Stromal cell of bone marrow (primary cell): ENCODE results near the gene AP5Z1.
A peak's percentile ranks its signal among the peaks of the same experiment; 100 is the strongest.

Experiments used
- DNase-seq: peaks from one replicate; pipeline ENCODE4 v3.0.0-alpha.2; 2012; ENCODE audit warnings: low read depth

AP5Z1 gene

GRCh38 chr7:4766666-4767519 is 8.5 kb upstream of the AP5Z1 start:
- DNase-seq: no peak

DNA sequence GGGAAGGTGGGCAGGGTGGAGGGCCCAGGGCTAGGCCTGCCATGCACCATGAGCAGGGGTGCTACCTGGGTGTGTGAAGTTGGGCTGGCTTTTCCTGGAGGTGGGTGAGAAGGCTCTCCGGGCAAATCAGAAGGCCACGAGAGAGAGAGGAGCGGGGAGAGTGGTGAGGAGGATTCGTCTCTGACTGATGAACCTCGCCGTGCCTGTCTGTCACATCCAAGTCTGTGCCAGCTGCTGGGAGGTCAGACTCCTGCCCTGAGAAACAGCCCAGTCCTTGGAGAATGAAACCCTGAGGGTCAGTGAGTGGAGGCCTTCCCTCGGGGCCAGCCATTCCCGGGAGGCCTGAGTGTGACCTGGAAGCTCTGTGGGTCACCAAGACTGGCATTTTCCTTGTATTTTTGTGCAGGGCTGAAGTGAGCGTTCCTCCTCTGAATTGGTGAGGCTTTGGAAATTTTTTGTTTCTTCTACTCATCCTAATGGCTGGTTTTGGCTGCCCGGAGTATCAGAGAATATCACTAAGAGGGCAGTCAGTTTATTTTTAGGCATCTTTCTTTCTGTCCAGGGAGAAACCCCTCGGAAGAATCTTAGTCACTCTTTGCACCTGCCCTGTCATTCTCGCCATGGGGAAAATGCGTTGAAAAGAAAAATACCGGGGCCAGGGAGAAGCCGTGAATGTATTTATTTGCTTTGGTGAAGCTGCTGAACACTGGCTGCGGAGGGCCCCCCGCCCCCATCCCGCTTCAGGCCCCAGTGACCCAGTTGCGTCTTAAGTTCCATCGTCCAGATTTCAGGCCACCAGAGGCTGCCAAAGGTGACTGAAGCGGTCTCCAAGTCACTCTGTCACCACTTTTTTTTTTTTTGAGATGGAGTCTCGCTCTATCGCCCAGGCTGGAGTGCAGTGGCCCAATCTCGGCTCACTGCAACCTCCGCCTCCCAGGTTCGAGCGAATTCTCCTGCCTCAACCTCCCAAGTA is 6.5 kb upstream of the AP5Z1 start:
- no peak for DNase-seq

DNA sequence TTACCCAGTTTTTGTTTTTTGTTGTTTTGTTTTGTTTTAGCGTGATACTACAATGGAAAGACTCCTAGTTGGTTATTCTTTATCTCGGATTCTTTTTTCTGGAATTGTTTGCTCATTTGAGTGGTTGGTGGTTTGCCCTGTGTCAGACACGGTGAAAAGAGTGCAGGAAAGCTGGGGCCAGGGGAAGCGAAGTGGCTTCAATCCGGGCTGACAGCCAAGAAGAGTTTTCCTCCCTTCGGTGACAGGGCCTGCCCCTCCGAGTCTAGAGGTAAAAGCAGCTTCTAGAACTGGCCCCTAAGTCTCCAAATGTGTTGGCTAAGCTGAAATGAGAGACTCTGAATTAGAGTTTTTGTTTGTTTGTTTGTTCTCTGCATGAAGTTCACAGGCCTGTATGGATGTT is 5.7 kb upstream of the AP5Z1 start:
- DNase-seq: no peak

DNA sequence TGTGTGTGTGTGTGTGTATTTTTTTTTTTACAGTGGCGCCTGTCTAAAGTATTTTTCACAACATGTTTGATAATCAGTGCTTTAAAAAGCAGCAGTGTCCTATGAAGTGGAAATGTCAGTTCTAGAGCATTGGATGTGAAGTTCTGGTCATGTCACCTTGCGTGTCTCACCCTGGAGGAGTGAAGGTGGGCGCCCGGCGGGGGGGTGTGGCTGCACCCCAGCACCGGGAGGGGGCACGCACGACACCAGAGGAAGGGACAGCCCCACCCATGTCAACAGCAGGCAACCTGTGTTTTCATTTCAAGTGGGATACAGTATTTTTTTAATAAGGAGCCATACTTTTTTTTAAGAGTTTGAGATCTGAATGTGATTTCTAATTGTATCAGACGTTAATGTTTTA is 4.5 kb upstream of the AP5Z1 start:
- no peak for DNase-seq

DNA sequence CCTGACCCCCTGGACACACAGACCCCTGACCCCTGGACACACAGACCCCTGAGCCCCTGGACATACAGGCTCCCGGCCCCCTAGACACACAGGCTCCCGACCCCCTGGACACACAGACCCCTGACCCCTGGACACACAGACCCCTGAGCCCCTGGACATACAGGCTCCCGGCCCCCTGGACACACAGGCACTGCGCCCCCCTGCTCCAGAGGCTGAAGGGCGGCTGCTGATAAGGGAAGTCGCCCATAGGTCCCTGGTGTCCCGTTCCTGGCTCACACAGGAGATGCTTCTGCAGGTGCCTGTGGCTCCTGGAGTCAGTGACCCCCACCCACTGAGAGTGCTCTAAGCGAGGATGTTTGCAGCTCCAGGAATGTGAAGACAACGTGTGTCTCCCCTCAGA is 3.7 kb upstream of the AP5Z1 start:
- no peak for DNase-seq

DNA sequence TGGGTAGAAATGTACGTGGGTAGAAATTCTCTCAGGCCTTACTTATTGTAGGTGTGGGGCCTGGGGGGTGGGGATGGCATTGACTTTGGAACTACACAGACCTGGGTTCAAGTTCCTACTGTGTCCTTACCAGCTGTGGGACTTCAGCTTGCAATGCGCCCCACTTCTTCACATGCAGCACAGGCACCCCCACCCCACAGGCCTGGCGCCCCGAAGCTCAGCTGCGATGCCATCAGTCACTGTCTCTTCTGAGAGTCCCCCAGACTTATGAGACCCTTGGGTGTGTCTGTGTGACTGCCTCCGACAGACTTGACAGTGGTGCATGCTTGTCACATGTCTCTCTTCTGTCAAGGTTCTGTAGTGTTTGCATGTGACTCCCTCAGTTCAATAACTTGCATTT is 3.1 kb upstream of the AP5Z1 start:
- DNase-seq: no peak

DNA sequence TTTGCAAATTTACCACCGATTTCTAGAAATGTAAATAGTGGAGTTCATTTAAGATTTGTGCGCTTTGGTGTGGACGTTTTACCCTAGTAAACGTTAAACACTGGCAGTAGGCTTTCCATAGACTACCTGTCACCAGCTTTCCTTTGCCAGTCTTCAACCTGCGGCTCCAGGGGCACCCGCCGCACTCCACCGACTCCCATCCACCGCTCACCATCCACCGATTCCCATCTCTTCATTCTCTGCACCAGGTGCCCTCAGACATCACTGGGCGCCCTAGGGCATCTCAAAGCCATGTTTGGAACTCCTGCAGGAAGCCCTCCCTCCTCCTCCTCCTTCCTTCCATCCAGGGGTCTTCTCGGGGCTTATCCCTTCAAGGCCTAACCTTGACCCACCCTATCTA is 1.4 kb upstream of the AP5Z1 start:
- DNase-seq: no peak

DNA sequence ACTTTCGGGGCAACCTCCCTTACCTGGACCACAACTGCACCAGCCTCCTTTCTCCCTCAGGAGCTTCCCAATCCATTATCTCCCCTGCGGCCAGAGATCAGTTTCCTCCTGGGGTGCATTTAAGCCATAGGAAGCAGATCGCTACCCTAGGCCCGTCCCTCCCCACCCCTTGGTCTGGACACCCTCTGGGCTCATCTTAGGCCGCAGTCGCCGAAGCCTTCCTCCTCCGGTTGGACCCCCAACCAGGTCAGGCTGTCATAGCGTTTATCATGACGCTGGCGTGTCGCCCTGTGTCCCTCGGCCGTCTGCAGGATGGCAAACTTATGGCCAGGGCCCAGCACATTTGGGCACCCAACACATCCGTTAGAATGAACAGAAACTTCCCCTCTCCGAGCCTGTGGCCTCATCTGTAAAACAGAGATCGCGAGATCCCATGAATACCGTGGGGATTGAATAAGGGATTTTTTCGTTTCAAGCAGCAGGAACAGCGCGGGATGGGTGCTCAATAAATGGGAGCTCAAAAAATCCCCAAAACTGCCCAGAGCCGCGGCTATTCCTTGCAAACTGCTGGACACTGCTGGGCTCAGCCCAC is 669 bp upstream of the AP5Z1 start:
- peak; percentile 60 for DNase-seq

- DNase-seq: peak; percentile 26
Measured at GRCh38 chr7:4775848-4776623, 613 bp downstream of the AP5Z1 start.

GRCh38 chr7:4779118-4779517 is 3.7 kb downstream of the AP5Z1 start:
- no peak for DNase-seq

- DNase-seq: no peak
Measured at GRCh38 chr7:4781366-4782069, 6.1 kb downstream of the AP5Z1 start.

- no peak for DNase-seq
Measured at GRCh38 chr7:4782333-4783291, 7.2 kb downstream of the AP5Z1 start.

GRCh38 chr7:4783292-4783652 is 7.8 kb downstream of the AP5Z1 start:
- DNase-seq: no peak

GRCh38 chr7:4783762-4784351 is 8.4 kb downstream of the AP5Z1 start:
- DNase-seq: no peak

DNA sequence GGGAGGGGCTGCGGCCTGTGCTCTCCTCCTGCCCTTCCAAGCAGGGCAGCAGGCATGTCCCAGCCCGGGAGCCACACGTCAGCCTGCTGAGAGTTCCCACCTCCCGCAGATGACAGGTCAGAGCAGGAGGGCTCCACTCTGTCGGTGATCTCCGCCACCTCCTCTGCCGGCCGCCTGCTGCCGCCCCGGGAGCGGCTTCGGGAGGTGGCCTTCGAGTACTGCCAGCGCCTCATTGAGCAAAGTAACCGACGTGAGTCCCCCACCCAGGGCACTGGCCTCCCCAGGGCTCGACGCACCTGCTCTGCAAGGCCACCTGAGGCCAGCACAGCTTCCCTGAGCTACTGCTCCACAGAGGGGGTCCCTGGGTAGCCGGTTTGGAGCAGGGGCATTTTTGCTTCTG is 9.4 kb downstream of the AP5Z1 start:
- DNase-seq: no peak

- DNase-seq: no peak
Measured at GRCh38 chr7:4785371-4785770, 9.9 kb downstream of the AP5Z1 start.

DNA sequence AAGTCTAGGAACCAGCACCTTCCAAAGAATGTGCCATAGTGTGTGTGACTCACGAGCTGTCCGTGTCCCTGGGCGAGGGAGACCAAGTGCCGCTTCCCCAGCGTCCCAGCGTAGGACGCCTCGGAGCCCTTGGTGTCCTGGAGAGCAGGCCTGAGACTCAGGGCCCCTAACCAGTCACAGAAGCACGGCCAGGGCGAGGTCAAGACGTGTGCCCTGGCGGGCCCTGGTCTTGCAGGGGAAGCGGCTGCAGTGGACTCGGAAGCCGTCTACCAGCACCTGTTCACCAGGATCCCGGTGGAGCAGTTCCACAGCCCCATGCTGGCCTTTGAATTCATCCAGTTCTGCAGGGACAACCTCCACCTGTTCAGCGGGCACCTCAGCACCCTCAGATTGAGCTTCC is 10.6 kb downstream of the AP5Z1 start:
- DNase-seq: no peak

DNA sequence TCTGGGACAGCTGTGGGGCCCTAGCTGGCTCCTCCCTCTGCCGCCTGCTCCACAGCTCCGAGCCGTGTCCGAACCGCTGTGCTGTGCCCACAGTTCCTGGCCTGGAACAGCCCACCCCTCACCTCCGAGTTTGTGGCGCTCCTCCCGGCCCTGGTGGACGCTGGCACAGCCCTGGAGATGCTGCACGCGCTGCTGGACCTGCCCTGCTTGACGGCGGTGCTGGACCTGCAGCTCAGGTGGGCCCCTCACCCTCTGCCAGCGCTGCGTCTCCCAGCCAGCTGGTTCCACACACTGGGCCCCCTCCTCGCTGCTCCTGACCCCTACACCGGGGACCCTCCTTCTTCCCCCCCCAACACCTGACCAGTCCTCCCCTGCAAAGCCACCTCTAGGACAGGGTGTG is 12.1 kb downstream of the AP5Z1 start:
- DNase-seq: no peak

- no peak for DNase-seq
Measured at GRCh38 chr7:4787947-4788626, 12.7 kb downstream of the AP5Z1 start.
